DOHH2 (cell line): ENCODE results near the gene DLGAP1.

ENCODE experiments used
- H3F3A ChIP-seq: fragments of 200-600 bp; sonication (generic), shearing (Covaris generic); 2 replicates; pipeline ENCODE4 v1.6.0; 2016; ENCODE audit warnings: antibody characterized with exemption, mild to moderate bottlenecking; ENCODE audit not compliant: control insufficient read depth, insufficient read depth
- H3K27ac ChIP-seq: fragments of 200-600 bp; sonication (generic); 2 replicates; pipeline ENCODE4 v1.5.1; 2014; ENCODE audit warnings: low read depth, mild to moderate bottlenecking, low read length, moderate library complexity
- H3K27me3 ChIP-seq: fragments of 200-600 bp; sonication (generic); 2 replicates; pipeline ENCODE4 v1.6.1; 2014; ENCODE audit warnings: mild to moderate bottlenecking, low read length, mixed read lengths; ENCODE audit not compliant: control insufficient read depth
- H3K36me3 ChIP-seq: fragments of 200-600 bp; sonication (generic); 2 replicates; pipeline ENCODE4 v1.6.1; 2014; ENCODE audit warnings: mild to moderate bottlenecking, low read length, moderate library complexity, mixed read lengths; ENCODE audit not compliant: control insufficient read depth
- H3K4me1 ChIP-seq: fragments of 200-600 bp; sonication (generic); 2 replicates; pipeline ENCODE4 v1.6.1; 2014; ENCODE audit warnings: mild to moderate bottlenecking, low read length, mixed read lengths; ENCODE audit not compliant: control insufficient read depth
- H3K4me2 ChIP-seq: fragments of 200-600 bp; sonication (generic); 2 replicates; pipeline ENCODE4 v1.6.0; 2014; ENCODE audit warnings: mild to moderate bottlenecking, low read length, moderate library complexity
- H3K4me3 ChIP-seq: fragments of 200-600 bp; sonication (generic); 2 replicates; pipeline ENCODE4 v1.5.1; 2014; ENCODE audit warnings: mild to moderate bottlenecking, low read length, mixed read lengths
- H3K79me2 ChIP-seq: fragments of 200-600 bp; sonication (generic); 2 replicates; pipeline ENCODE4 v1.6.1; 2014; ENCODE audit warnings: mild to moderate bottlenecking, low read length, mixed read lengths; ENCODE audit not compliant: control insufficient read depth
- H3K9me2 ChIP-seq: fragments of 200-600 bp; sonication (generic); replicated peaks from 2 replicates; pipeline ENCODE4 v1.6.1; 2014; ENCODE audit warnings: mild to moderate bottlenecking, low read length, mixed read lengths; ENCODE audit not compliant: control insufficient read depth
- H3K9me3 ChIP-seq: fragments of 200-600 bp; sonication (generic); 2 replicates; pipeline ENCODE4 v1.6.1; 2014; ENCODE audit warnings: antibody characterized with exemption, low read length, mixed read lengths; ENCODE audit not compliant: control insufficient read depth, insufficient read depth
- H4K20me1 ChIP-seq: fragments of 200-600 bp; sonication (generic); 2 replicates; pipeline ENCODE4 v1.6.0; 2014; ENCODE audit warnings: low read depth, mild to moderate bottlenecking, antibody characterized with exemption, low read length, moderate library complexity; ENCODE audit not compliant: control insufficient read depth, insufficient read depth
- CTCF ChIP-seq: fragments of 200-600 bp; sonication (generic); IDR thresholded peaks from one replicate; pipeline ENCODE4 v1.5.1; 2014; ENCODE audit warnings: antibody characterized with exemption, mild to moderate bottlenecking, low read depth, low read length; ENCODE audit not compliant: poor library complexity, severe bottlenecking
- EZH2phosphoT487 ChIP-seq: fragments of 200-600 bp; sonication (generic); IDR thresholded peaks from 2 replicates; pipeline ENCODE4 v1.6.1; 2017; ENCODE audit warnings: borderline replicate concordance, mild to moderate bottlenecking, antibody characterized with exemption, low read length, moderate library complexity, mixed read lengths

Gene DLGAP1

GRCh38 chr18:3554091-3554601 is 901.0 kb downstream of the DLGAP1 start:
- Histone ChIP-seq H3K9me3 (no peaks in the 10 kb centered on the region), H3K4me3 (no peak overlapping the region), H4K20me1 (no peaks in the 10 kb centered on the region), H3K36me3 (no peaks in the 10 kb centered on the region), H3K27me3 (no peaks in the 10 kb centered on the region), H3F3A (no peaks in the 10 kb centered on the region), H3K9me2 (no peaks in the 10 kb centered on the region), H3K79me2 (no peaks in the 10 kb centered on the region), H3K27ac (no peak overlapping the region), H3K4me1 (no peaks in the 10 kb centered on the region), H3K4me2 (no peak overlapping the region)
- TF ChIP-seq EZH2phosphoT487 (no peak), CTCF (no peak)

- no peak overlapping the region for H3K4me2 ChIP-seq
- no peaks in the 10 kb centered on the region for H3K4me1 ChIP-seq
- H3K4me3 ChIP-seq, result no peak overlapping the region
- no peaks in the 10 kb centered on the region for H3K27me3 ChIP-seq
- H3K9me3 ChIP-seq, result no peaks in the 10 kb centered on the region
- no peak for TF ChIP-seq CTCF
- TF ChIP-seq EZH2phosphoT487, result no peak
- H3K9me2 ChIP-seq, result no peaks in the 10 kb centered on the region
- no peaks in the 10 kb centered on the region for H4K20me1 ChIP-seq
- H3K27ac ChIP-seq, result no peak overlapping the region
- no peaks in the 10 kb centered on the region for H3F3A ChIP-seq
- no peaks in the 10 kb centered on the region for H3K79me2 ChIP-seq
- H3K36me3 ChIP-seq, result no peaks in the 10 kb centered on the region
Measured at GRCh38 chr18:3552305-3552704, 902.8 kb downstream of the DLGAP1 start.

GRCh38 chr18:3547891-3548615 is 907.1 kb downstream of the DLGAP1 start:
- H4K20me1 ChIP-seq, result no peaks in the 10 kb centered on the region
- H3K9me3 ChIP-seq, result no peaks in the 10 kb centered on the region
- no peaks in the 10 kb centered on the region for H3K36me3 ChIP-seq
- no peaks in the 10 kb centered on the region for H3F3A ChIP-seq
- no peaks in the 10 kb centered on the region for H3K27me3 ChIP-seq
- no peak overlapping the region for H3K4me2 ChIP-seq
- no peaks in the 10 kb centered on the region for H3K79me2 ChIP-seq
- TF ChIP-seq CTCF (no peak), EZH2phosphoT487 (no peak)
- H3K27ac ChIP-seq, result no peak overlapping the region
- H3K9me2 ChIP-seq, result no peaks in the 10 kb centered on the region
- no peak overlapping the region for H3K4me3 ChIP-seq
- H3K4me1 ChIP-seq, result peaks cover 3% of the 10 kb centered on the region; the same call in 1 of the 2 replicates
